DMS79 treated with DMSO at 0.1 percent for 48 hours (cell line): ENCODE data around the gene PARD6B.
"Not testable (repeated sequence)": the region's sequence is repeated elsewhere in the genome, so short reads cannot be mapped to it uniquely, and the experiment has no call there.

ENCODE experiments used
- DNase-seq: peaks from one replicate; lab custom pipeline; 2025; lab: John Stamatoyannopoulos, UW

Gene PARD6B

GRCh38 chr20:50746138-50746940, 15.0 kb downstream of the PARD6B start:
- no peak for DNase-seq

- DNase-seq: no peak
These were observed 15.9 kb downstream of the PARD6B start for GRCh38 chr20:50747275-50747674.

- no peak for DNase-seq
These were observed 18.8 kb downstream of the PARD6B start for GRCh38 chr20:50750145-50750671.

- DNase-seq: no peak
These were observed 21.8 kb downstream of the PARD6B start for GRCh38 chr20:50753152-50753551.

- DNase-seq: no peak
These were observed 23.0 kb downstream of the PARD6B start for GRCh38 chr20:50754420-50754819.

GRCh38 chr20:50756447-50756846, 25.1 kb downstream of the PARD6B start:
- DNase-seq: no peak

GRCh38 chr20:50758469-50758868, 27.1 kb downstream of the PARD6B start:
- DNase-seq: no peak

- no peak for DNase-seq
These were observed 27.6 kb downstream of the PARD6B start for GRCh38 chr20:50758992-50759391.

- no peak for DNase-seq
These were observed 28.3 kb downstream of the PARD6B start for GRCh38 chr20:50759678-50760077.

- DNase-seq: no peak
These were observed 30.7 kb downstream of the PARD6B start for GRCh38 chr20:50762045-50762422.

- no peak for DNase-seq
These were observed 31.2 kb downstream of the PARD6B start for GRCh38 chr20:50762435-50763220.

- DNase-seq: peak; percentile 12
These were observed 32.4 kb downstream of the PARD6B start for GRCh38 chr20:50763550-50764458.

- DNase-seq: not testable (repeated sequence)
These were observed 33.9 kb downstream of the PARD6B start for GRCh38 chr20:50765251-50765650.

- DNase-seq: no peak
These were observed 34.3 kb downstream of the PARD6B start for GRCh38 chr20:50765674-50766073.

- not testable (repeated sequence) for DNase-seq
These were observed 35.8 kb downstream of the PARD6B start for GRCh38 chr20:50766955-50767809.

- not testable (repeated sequence) for DNase-seq
These were observed 37.6 kb downstream of the PARD6B start for GRCh38 chr20:50768991-50769390.

GRCh38 chr20:50769551-50770085, 38.2 kb downstream of the PARD6B start:
- not testable (repeated sequence) for DNase-seq

GRCh38 chr20:50771419-50772080, 40.2 kb downstream of the PARD6B start:
- DNase-seq: not testable (repeated sequence)

- no peak for DNase-seq
These were observed 41.2 kb downstream of the PARD6B start for GRCh38 chr20:50772420-50773185.
